ENCODE measurements around the gene NBL1. TPM values are rescaled to one million over a fixed set of nuclear protein-coding genes. Genes with fewer than 3 reads are reported as not detected.

The NBL1 gene
- total and polyA plus RNA-seq, 2 donors (not counting 1 experiment from before 2014, with no cell fraction given): 59.3 to 103 TPM

- H3K79me2 ChIP-seq (ENCODE audit: control insufficient read depth, insufficient read depth, low read length): peaks cover 75% of the 10 kb centered on the region
- H3K4me1 ChIP-seq (ENCODE audit: control insufficient read depth, extremely low read depth, insufficient read depth, low read length): peaks cover 32% of the 10 kb centered on the region
- H3K27ac ChIP-seq (ENCODE audit: insufficient read depth, low read length): no peak overlapping the region
Observed at GRCh38 chr1:19648689-19649088, 4.6 kb downstream of the NBL1 start.

GRCh38 chr1:19650416-19651140, 6.5 kb downstream of the NBL1 start:
- H3K4me2 ChIP-seq (ENCODE audit: extremely low read depth, insufficient read depth, low read length): peak overlapping the region; percentile 68
- no peak overlapping the region for H2AFZ ChIP-seq (ENCODE audit: low read length)
- H3K79me2 ChIP-seq (ENCODE audit: control insufficient read depth, insufficient read depth, low read length): peaks cover 79% of the 10 kb centered on the region
- H3K27me3 ChIP-seq (ENCODE audit: control insufficient read depth, insufficient read depth, low read length): no peaks in the 10 kb centered on the region
- no peaks in the 10 kb centered on the region for H3K9me3 ChIP-seq (ENCODE audit: control insufficient read depth, insufficient read depth, low read depth, low read length)
- H3K4me3 ChIP-seq (replicated peaks in 1 of 4; ENCODE audit: control extremely low read depth in 1 of 4, insufficient read depth in 1 of 4, low read depth in 3 of 4, low read length in 4 of 4): peak overlapping the region in 1 of 4 experiments; percentile 12
- H3K27ac ChIP-seq (ENCODE audit: insufficient read depth, low read length): peak overlapping the region; percentile 91
- H4K20me1 ChIP-seq (ENCODE audit: control insufficient read depth, extremely low read depth, insufficient read depth, low read length): no peaks in the 10 kb centered on the region
- peak overlapping the region; percentile 26 for H3K9ac ChIP-seq (ENCODE audit: insufficient read depth, low read length)
- H3K4me1 ChIP-seq (ENCODE audit: control insufficient read depth, extremely low read depth, insufficient read depth, low read length): peaks cover 41% of the 10 kb centered on the region
- no peak for DNase-seq (ENCODE audit: low read depth in 2 of 2)
- H3K36me3 ChIP-seq (ENCODE audit: control insufficient read depth, insufficient read depth, low read length): peaks cover 3% of the 10 kb centered on the region
- no peak for TF ChIP-seq EZH2 (IDR thresholded peaks at IDR 0.05; ENCODE audit: low read length, missing control alignments)
- TF ChIP-seq CTCF (conservative IDR thresholded peaks at IDR 0.05 in 1 of 2, IDR thresholded peaks at IDR 0.05 in 1 of 2; ENCODE audit: low read depth in 1 of 2, low read length in 2 of 2): no peak

More at GRCh38 chr1:19648689-19649088, 4.6 kb downstream of the NBL1 start:
- Histone ChIP-seq H3K9me3 (ENCODE audit: control insufficient read depth, insufficient read depth, low read depth, low read length) (no peaks in the 10 kb centered on the region), H3K9ac (ENCODE audit: insufficient read depth, low read length) (no peak overlapping the region), H3K36me3 (ENCODE audit: control insufficient read depth, insufficient read depth, low read length) (peaks cover 1% of the 10 kb centered on the region), H2AFZ (ENCODE audit: low read length) (no peak overlapping the region), H3K27me3 (ENCODE audit: control insufficient read depth, insufficient read depth, low read length) (no peaks in the 10 kb centered on the region), H3K4me2 (ENCODE audit: extremely low read depth, insufficient read depth, low read length) (no peak overlapping the region), H4K20me1 (ENCODE audit: control insufficient read depth, extremely low read depth, insufficient read depth, low read length) (no peaks in the 10 kb centered on the region), H3K4me3 (replicated peaks in 1 of 4; ENCODE audit: control extremely low read depth in 1 of 4, insufficient read depth in 1 of 4, low read depth in 3 of 4, low read length in 4 of 4) (no peak overlapping the region)
- peak; percentile 19 to 43 for DNase-seq (ENCODE audit: low read depth in 2 of 2)
- TF ChIP-seq CTCF (conservative IDR thresholded peaks at IDR 0.05 in 1 of 2, IDR thresholded peaks at IDR 0.05 in 1 of 2; ENCODE audit: low read depth in 1 of 2, low read length in 2 of 2) (peak; percentile 32 to 36), EZH2 (IDR thresholded peaks at IDR 0.05; ENCODE audit: low read length, missing control alignments) (no peak)

- Histone ChIP-seq H3K4me1 (ENCODE audit: control insufficient read depth, extremely low read depth, insufficient read depth, low read length) (peaks cover 34% of the 10 kb centered on the region), H3K9ac (ENCODE audit: insufficient read depth, low read length) (peak overlapping the region; percentile 26), H4K20me1 (ENCODE audit: control insufficient read depth, extremely low read depth, insufficient read depth, low read length) (no peaks in the 10 kb centered on the region), H3K9me3 (ENCODE audit: control insufficient read depth, insufficient read depth, low read depth, low read length) (no peaks in the 10 kb centered on the region), H3K79me2 (ENCODE audit: control insufficient read depth, insufficient read depth, low read length) (peaks cover 72% of the 10 kb centered on the region), H2AFZ (ENCODE audit: low read length) (no peak overlapping the region), H3K27me3 (ENCODE audit: control insufficient read depth, insufficient read depth, low read length) (no peaks in the 10 kb centered on the region), H3K4me3 (replicated peaks in 1 of 4; ENCODE audit: control extremely low read depth in 1 of 4, insufficient read depth in 1 of 4, low read depth in 3 of 4, low read length in 4 of 4) (peak overlapping the region in 1 of 4 experiments; percentile 12), H3K27ac (ENCODE audit: insufficient read depth, low read length) (peak overlapping the region; percentile 91), H3K36me3 (ENCODE audit: control insufficient read depth, insufficient read depth, low read length) (peaks cover 2% of the 10 kb centered on the region), H3K4me2 (ENCODE audit: extremely low read depth, insufficient read depth, low read length) (peak overlapping the region; percentile 52)
- no peak for TF ChIP-seq EZH2 (IDR thresholded peaks at IDR 0.05; ENCODE audit: low read length, missing control alignments)
- TF ChIP-seq CTCF (conservative IDR thresholded peaks at IDR 0.05 in 1 of 2, IDR thresholded peaks at IDR 0.05 in 1 of 2; ENCODE audit: low read depth in 1 of 2, low read length in 2 of 2): peak; percentile 73 to 78
- DNase-seq (ENCODE audit: low read depth in 2 of 2): peak; percentile 45 to 56
Observed at GRCh38 chr1:19651141-19651737, 7.1 kb downstream of the NBL1 start.

All from fibroblast of lung (primary cell).